ENCODE data around the gene ENTPD1.
"Not testable (repeated sequence)": the region's sequence is repeated elsewhere in the genome, so short reads cannot be mapped to it uniquely, and the experiment has no call there.

ENTPD1 gene

GRCh38 chr10:95730233-95730632, 25.7 kb upstream of the ENTPD1 start:
- Histone ChIP-seq H3K4me3 (ENCODE audit: severe bottlenecking) (no peak overlapping the region), H3K27me3 (ENCODE audit: insufficient read depth, poor library complexity, severe bottlenecking) (no peaks in the 10 kb centered on the region), H3K9me3 (ENCODE audit: severe bottlenecking) (no peaks in the 10 kb centered on the region), H3K36me3 (ENCODE audit: low read depth) (no peaks in the 10 kb centered on the region), H3K4me1 (ENCODE audit: insufficient read depth, poor library complexity, severe bottlenecking) (no peaks in the 10 kb centered on the region), H3K27ac (ENCODE audit: poor library complexity, severe bottlenecking) (no peak overlapping the region)
- DNase-seq (ENCODE audit: low spot score): no peak
- ATAC-seq (ENCODE audit: low read depth): no peak
- TF ChIP-seq CTCF (IDR thresholded peaks at IDR 0.05; ENCODE audit: poor library complexity, severe bottlenecking): no peak

DNA sequence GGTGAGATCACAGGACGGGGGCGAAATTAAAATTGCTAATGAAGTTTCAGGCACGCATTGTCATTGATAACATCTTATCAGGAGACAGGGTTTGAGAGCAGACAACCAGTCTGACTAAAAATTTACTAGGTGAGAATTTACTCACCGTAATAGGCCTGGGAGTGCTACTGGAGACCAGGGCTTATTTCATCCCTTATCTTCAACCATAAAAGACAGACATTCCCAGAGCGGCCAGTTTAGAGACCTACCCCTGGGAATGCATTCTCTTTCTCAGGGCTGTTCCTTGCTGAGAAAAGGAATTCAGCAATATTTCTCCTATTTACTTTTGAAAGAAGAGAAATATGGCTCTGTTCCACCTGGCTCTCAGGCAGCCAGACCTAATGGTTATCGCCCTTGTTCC, 23.1 kb upstream of the ENTPD1 start:
- DNase-seq (ENCODE audit: low spot score); H3K4me1 ChIP-seq (ENCODE audit: insufficient read depth, poor library complexity, severe bottlenecking); H3K4me3 ChIP-seq (ENCODE audit: severe bottlenecking); H3K9me3 ChIP-seq (ENCODE audit: severe bottlenecking); H3K27ac ChIP-seq (ENCODE audit: poor library complexity, severe bottlenecking); H3K27me3 ChIP-seq (ENCODE audit: insufficient read depth, poor library complexity, severe bottlenecking); H3K36me3 ChIP-seq (ENCODE audit: low read depth); ATAC-seq (ENCODE audit: low read depth): not testable (repeated sequence)

GRCh38 chr10:95739056-95739455, 16.9 kb upstream of the ENTPD1 start:
- ATAC-seq (ENCODE audit: low read depth) (no peak), DNase-seq (ENCODE audit: low spot score) (no peak)
- no peak for TF ChIP-seq CTCF (IDR thresholded peaks at IDR 0.05; ENCODE audit: poor library complexity, severe bottlenecking)

DNA sequence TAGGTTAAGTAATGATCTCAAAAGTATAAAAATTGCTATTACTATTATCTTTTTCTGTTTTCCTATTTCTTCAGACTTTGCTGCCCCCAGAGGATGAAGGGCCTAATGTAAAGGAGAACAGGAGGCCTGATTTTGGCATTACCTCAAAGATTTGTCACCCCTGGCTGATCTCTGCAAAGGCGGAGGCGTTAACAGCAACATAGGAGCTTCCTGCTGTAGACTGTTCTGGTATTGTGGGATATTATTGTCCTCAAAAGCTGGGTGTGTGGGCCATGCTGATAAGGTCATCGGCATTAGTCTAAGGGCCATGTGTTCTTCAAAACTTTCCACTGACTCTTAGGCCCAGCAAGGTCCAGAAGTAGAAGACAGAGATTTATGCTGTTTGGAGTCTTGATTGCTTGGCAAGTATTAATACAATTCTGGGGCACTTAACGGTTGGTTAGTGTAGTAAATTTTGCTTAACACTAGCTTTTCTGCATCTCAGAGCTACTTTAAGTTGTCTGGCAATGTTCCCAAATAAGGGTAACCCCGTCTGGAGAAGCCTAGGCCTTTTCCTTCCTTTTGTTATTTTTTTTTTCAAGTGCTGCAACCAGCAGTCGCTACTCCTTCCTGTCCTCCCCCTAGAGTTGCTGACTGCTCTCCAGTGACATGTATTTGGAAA, 14.0 kb upstream of the ENTPD1 start:
- DNase-seq (ENCODE audit: low spot score): no peak
- Histone ChIP-seq H3K4me1 (ENCODE audit: insufficient read depth, poor library complexity, severe bottlenecking) (no peaks in the 10 kb centered on the region), H3K36me3 (ENCODE audit: low read depth) (no peaks in the 10 kb centered on the region), H3K27ac (ENCODE audit: poor library complexity, severe bottlenecking) (no peak overlapping the region), H3K4me3 (ENCODE audit: severe bottlenecking) (no peak overlapping the region), H3K27me3 (ENCODE audit: insufficient read depth, poor library complexity, severe bottlenecking) (no peaks in the 10 kb centered on the region), H3K9me3 (ENCODE audit: severe bottlenecking) (no peaks in the 10 kb centered on the region)
- no peak for TF ChIP-seq CTCF (IDR thresholded peaks at IDR 0.05; ENCODE audit: poor library complexity, severe bottlenecking)
- no peak for ATAC-seq (ENCODE audit: low read depth)

More at GRCh38 chr10:95739056-95739455, 16.9 kb upstream of the ENTPD1 start:
- H3K27ac ChIP-seq (ENCODE audit: poor library complexity, severe bottlenecking): no peak overlapping the region
- H3K4me3 ChIP-seq (ENCODE audit: severe bottlenecking): no peak overlapping the region
- H3K9me3 ChIP-seq (ENCODE audit: severe bottlenecking): no peaks in the 10 kb centered on the region
- H3K36me3 ChIP-seq (ENCODE audit: low read depth): no peaks in the 10 kb centered on the region
- H3K27me3 ChIP-seq (ENCODE audit: insufficient read depth, poor library complexity, severe bottlenecking): no peaks in the 10 kb centered on the region
- H3K4me1 ChIP-seq (ENCODE audit: insufficient read depth, poor library complexity, severe bottlenecking): no peaks in the 10 kb centered on the region

- no peak for DNase-seq (ENCODE audit: low spot score)
- no peak for ATAC-seq (ENCODE audit: low read depth)
- TF ChIP-seq CTCF (IDR thresholded peaks at IDR 0.05; ENCODE audit: poor library complexity, severe bottlenecking): no peak
- Histone ChIP-seq H3K36me3 (ENCODE audit: low read depth) (no peaks in the 10 kb centered on the region), H3K9me3 (ENCODE audit: severe bottlenecking) (no peaks in the 10 kb centered on the region), H3K27ac (ENCODE audit: poor library complexity, severe bottlenecking) (no peak overlapping the region), H3K4me3 (ENCODE audit: severe bottlenecking) (no peak overlapping the region), H3K27me3 (ENCODE audit: insufficient read depth, poor library complexity, severe bottlenecking) (no peaks in the 10 kb centered on the region), H3K4me1 (ENCODE audit: insufficient read depth, poor library complexity, severe bottlenecking) (no peaks in the 10 kb centered on the region)
These were observed 13.5 kb upstream of the ENTPD1 start for GRCh38 chr10:95742485-95742884.

Data from RWPE2 (cell line).